Fibroblast of skin of scalp (primary cell): ENCODE measurements around the gene INTS13.
"Not testable (repeated sequence)": the region's sequence is repeated elsewhere in the genome, so short reads cannot be mapped to it uniquely, and the experiment has no call there.

Experiments
- DNase-seq: peaks from one replicate; pipeline ENCODE4 v3.0.0-alpha.2; 2013

INTS13 gene

GRCh38 chr12:26935636-26936378 is 2.0 kb downstream of the INTS13 start:
- DNase-seq = no peak

GRCh38 chr12:26929590-26929989 is 8.2 kb downstream of the INTS13 start:
- no peak for DNase-seq

GRCh38 chr12:26928661-26929060 is 9.1 kb downstream of the INTS13 start:
- DNase-seq = no peak

- no peak for DNase-seq
These were observed 15.9 kb downstream of the INTS13 start for GRCh38 chr12:26921886-26922285.

- DNase-seq = no peak
These were observed 18.6 kb downstream of the INTS13 start for GRCh38 chr12:26919216-26919555.

DNA sequence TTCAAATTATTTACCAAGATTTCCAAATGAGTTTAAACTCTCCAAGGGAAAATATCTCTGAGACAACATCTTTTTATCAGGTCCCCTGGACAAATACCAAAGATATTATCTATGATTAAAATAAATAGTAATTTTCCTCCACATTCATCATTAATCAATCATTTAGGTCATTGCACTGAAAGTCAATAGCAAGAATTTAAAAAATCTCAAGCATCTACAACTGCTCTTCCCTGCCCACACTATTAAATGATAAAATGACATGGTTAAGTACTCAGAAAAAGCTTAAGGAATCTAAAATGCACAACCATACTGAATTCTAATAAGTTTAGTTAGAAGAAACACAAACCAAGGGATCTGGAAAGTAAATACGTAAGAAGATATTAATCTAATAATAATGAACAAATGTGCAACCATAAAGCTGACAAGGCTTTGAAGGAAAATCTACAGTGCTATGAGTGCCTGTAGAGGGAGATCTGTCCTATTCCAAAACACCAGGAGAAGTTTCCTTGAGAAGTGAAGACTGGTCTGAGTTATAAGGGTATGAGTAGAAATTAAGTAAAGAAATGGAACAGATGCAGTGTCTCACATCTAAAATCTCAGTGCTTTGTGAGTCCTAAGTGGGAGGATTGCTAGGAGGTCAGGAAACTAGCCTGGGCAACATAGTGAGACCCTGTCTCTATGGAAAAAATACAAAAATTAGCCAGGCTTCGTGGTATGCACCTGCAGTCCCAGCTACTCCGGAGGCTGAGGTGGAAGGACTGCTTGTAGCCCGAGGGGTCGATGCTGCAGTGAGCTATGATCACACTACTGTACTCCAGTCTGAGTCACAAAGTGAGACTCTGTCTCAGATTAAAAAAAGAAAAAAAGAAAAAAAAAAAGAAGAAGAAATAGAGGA is 19.2 kb downstream of the INTS13 start:
- no peak for DNase-seq

DNA sequence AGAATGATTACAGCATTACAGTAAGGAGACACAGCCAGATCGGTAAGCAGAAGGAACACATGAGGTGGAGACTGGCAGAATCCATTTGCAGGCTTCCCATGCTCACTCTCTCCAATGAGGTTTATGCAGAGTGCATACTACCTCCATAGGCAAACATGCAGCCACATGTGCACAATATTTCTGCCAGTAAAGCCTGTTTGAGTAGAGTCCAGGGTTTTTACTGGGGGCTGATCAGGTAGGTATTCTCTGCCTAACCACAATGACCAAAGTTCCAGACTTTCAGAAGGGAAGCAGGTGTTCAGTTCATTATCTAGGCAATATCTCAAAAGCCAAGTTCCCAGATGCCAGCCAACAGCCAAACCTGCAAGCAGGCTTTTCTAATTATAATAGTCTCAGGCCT is 31.1 kb downstream of the INTS13 start:
- DNase-seq = no peak

DNA sequence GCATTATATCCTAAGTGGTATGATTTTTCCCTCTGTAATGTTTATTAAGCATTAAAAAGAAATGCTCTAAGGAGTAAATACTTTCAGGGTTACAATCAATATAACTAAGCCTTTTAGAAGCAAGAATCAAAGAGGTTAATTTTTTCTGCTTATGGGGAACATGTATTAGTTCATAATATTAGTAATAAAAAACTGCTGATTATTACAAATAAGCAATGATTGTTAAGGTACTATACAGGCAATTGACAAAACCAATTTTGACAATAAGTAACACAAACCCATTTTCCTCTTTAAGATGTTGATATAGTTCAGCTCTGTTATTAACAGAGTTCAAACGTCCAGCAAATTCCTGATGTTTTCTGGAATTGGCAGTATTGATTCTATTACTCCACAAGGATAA is 31.8 kb downstream of the INTS13 start:
- DNase-seq = no peak

- DNase-seq = not testable (repeated sequence)
These were observed 34.4 kb downstream of the INTS13 start for GRCh38 chr12:26903396-26903795.

DNA sequence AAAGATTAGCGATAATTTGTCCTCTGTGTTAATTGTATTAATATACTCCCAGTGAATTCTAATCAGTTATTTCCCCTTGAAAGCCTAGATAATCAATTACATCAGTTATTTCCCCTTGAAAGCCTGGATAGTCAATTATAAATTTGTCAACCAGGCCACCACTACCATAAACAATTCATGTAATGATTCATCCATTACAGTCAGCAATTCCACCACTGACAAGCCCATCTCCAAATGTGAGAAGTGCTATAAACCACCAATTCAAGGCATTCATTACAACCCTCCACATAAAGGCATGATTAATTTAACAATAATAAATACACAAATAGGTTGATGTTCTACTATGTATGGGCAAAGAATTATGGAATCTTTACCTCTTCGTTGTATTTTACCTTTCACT is 40.9 kb downstream of the INTS13 start:
- DNase-seq = no peak

GRCh38 chr12:26895672-26896071 is 42.1 kb downstream of the INTS13 start:
- DNase-seq = no peak

DNA sequence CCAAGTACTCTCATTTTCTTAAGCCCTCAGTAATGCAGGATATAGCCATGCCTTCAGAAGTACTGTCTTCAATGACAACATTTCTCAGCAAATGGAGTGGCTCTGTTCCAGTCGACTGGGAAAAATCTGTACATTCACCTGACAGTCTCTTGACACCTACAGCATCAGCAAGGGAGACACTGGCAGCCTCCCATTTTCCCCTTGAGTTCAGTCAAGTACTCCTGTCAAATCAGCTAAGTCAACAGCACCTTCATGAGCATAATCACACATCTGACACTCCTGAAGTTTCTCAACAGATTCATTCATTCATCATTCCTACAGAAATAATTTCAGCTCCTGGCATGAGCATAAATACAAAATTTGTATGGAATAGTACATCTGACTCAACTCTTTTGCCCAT is 46.1 kb downstream of the INTS13 start:
- DNase-seq = no peak

- no peak for DNase-seq
These were observed 47.0 kb downstream of the INTS13 start for GRCh38 chr12:26890784-26891183.

DNA sequence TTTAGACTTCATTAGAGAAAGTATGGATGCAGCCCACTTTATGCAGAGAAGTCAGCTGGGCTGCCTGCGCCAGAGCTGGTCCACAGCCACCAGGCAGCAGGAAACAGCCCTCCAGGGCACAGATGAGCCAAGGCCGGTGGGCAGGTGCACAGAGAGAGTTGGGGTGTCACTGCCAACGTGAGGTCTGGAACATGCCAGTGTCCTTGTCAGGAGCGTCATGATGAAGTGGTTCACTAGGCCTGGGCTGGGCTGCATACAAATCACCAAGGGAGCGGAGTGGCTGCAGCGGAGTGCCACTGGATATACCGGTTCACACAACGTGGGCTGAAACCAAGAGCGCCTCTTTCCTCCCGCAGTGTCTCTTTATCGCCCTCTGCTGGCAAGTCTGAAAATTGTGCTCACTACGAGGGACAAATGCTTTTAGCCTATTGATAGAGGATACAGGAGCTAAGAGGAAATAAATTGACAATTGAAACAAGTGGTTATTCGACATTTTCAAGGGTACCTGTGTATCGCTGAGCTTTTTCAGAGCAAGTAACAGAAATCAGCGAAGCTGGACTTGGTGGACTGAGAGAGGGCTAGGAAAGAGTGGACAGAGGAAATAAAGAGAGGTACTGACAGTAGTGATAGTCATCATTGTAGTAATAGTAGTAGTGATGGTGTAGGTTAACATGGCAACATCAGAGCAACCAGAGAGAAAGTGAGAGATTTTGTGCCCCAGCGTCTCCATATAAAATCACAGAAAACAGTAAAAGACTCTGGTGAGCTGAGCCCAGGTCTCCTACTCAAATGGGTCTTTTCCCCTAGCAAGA is 52.8 kb downstream of the INTS13 start:
- DNase-seq = peak; percentile 78

DNA sequence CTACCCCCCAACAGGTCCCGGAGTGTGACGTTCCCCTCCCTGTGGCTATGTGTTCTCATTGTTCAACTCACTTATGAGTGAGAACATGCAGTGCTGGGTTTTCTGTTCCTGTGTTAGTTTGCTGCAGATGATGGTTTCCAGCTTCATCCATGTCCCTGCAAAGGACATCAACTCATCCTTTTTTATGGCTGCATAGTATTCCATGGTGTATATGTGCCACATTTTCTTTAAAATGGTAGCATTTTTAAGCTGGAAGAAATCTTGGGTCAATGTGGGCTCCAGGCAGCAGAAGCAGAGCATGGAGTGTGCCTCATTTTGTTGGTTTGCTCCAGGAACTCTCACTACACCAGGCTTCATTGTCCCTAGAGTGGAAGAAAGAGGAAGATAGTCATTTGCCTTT is 57.2 kb downstream of the INTS13 start:
- no peak for DNase-seq

- no peak for DNase-seq
These were observed 59.1 kb downstream of the INTS13 start for GRCh38 chr12:26878661-26879119.

DNA sequence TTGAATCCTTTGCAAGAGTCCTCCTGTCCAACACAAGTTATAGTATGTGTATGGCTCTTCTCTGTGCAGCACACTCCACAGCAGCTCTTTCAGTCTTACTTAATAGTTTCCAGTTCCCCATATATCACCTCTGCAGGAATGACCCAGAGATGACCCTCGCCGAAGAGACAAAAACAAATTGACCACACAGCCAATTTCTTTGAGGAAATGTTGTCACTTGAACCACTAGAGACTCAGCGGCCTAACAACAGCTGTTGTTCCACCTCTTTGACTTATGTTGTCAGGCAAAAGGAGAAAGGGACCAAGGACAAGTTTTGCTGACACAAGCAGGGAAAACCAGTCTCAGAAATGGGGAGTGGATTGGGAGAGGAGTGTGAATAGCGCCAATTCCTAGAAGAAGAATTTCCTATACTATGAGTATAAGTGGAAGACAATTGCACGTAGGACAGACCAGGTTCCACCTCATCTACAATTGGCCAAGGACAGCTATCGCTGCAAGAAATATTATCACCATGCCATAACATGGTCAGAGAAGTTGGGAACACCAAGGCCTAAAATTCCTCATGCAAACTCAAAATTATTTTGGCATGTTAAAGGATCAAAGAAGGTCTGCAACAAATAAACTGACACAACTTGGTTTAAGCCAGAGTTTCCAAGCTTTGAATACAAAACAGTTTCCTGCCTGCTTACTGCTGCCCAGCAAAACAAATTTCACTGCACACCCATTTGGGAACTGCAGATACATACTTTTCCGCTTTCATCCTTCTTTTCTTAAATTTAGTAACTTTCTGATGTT is 63.1 kb downstream of the INTS13 start:
- no peak for DNase-seq

- no peak for DNase-seq
These were observed 65.2 kb downstream of the INTS13 start for GRCh38 chr12:26872625-26873024.

GRCh38 chr12:26871985-26872384 is 65.8 kb downstream of the INTS13 start:
- DNase-seq = no peak

DNA sequence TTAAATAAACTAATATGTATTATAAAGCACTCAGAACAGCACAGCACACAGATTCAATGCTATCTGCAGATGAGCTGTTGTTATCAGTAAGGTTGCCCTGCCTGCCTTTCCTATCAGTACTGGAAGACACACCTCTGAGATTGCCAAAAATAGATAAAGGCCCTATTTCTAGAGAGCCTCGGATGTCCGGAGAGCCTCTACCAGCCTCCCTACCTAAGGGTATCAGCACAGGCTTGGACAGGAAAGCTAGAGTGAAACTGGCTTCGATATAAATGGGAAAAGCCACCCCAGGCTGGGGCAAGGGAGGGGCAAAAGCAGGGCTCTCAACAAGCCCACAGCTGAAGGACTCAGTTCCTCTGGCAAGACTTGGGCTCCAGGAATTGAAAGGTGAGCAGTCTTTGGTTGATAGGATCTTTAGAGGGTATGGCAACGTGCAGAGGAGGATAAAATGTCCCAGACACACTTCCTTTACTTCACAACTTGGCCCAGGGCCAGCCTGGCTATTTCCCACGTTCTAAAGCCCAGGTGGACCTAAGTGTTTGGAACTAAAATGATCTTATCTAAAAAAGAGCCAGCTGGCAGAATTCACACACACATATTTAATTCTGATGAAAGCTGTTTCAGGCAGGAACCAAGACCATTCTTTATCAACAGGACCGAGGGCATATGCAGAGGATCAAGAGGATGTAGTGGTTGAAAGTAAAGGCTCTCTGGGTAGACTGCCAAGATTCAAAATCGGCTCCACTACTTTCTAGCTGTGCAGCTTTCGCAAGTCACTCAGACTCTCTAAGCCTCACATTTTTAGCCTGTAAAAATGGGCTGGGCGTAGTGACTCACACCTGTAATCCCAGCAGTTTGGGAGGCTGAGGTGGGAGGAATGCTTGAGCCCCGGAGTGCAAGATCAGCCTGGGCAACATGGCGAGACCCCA is 67.0 kb downstream of the INTS13 start:
- DNase-seq = no peak

DNA sequence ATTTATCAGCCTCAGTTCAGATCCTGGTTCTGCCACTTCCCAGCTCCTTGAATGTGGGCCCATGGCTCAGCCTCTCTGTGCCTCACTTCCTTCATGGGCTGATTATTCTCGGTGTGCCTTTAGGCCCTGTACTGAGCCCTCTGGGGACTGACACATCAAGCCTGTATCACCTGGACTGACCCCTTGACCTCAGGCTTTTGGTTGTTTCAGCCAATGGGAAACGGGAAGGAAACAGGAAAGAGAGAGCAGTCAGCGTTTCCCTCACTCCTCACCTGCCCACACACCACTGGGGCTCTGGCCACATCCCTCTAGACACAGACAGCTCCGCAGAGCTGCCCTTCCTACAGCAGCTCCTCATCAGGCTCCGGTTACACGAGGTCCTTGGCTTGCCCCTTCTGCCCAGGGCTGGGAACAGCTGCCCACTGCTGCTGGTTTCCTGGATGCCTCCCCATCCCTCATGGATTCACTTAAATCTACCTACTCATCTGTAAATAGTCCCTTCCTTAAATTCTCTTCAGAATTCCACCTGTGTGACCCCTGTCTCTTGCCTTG is 67.8 kb downstream of the INTS13 start:
- DNase-seq = no peak
